HG03045 (cell line): ENCODE data around the gene SLX4IP.
"Not testable (repeated sequence)": the region's sequence is repeated elsewhere in the genome, so short reads cannot be mapped to it uniquely, and the experiment has no call there.

Experiments used
- ATAC-seq: cut with Tn5 transposase; IDR thresholded peaks from one replicate; pipeline ENCODE4 v1.9.1; 2021; ENCODE audit warnings: mild to moderate bottlenecking, moderate library complexity; ENCODE audit not compliant: unreplicated experiment

SLX4IP gene

GRCh38 chr20:10565922-10566897 lies 131.1 kb downstream of the SLX4IP start:
- ATAC-seq = no peak

- ATAC-seq = no peak
Observed at GRCh38 chr20:10568032-10568431, 132.9 kb downstream of the SLX4IP start.

GRCh38 chr20:10571313-10571815 lies 136.3 kb downstream of the SLX4IP start:
- ATAC-seq = no peak

- ATAC-seq = no peak
Observed at GRCh38 chr20:10572853-10573252, 137.7 kb downstream of the SLX4IP start.

GRCh38 chr20:10573273-10573950 lies 138.3 kb downstream of the SLX4IP start:
- no peak for ATAC-seq

- ATAC-seq = no peak
Observed at GRCh38 chr20:10573951-10574339, 138.8 kb downstream of the SLX4IP start.

GRCh38 chr20:10576411-10577090 lies 141.4 kb downstream of the SLX4IP start:
- ATAC-seq = no peak

- no peak for ATAC-seq
Observed at GRCh38 chr20:10577648-10578047, 142.5 kb downstream of the SLX4IP start.

GRCh38 chr20:10578607-10579006 lies 143.5 kb downstream of the SLX4IP start:
- no peak for ATAC-seq

- ATAC-seq = no peak
Observed at GRCh38 chr20:10579942-10580341, 144.8 kb downstream of the SLX4IP start.

GRCh38 chr20:10580700-10581099 lies 145.6 kb downstream of the SLX4IP start:
- ATAC-seq = no peak

- no peak for ATAC-seq
Observed at GRCh38 chr20:10581823-10582222, 146.7 kb downstream of the SLX4IP start.

- ATAC-seq = no peak
Observed at GRCh38 chr20:10584371-10584770, 149.3 kb downstream of the SLX4IP start.

GRCh38 chr20:10585308-10585707 lies 150.2 kb downstream of the SLX4IP start:
- ATAC-seq = no peak

- ATAC-seq = no peak
Observed at GRCh38 chr20:10586296-10586695, 151.2 kb downstream of the SLX4IP start.

GRCh38 chr20:10590446-10590845 lies 155.3 kb downstream of the SLX4IP start:
- ATAC-seq = not testable (repeated sequence)

- no peak for ATAC-seq
Observed at GRCh38 chr20:10590950-10591671, 156.0 kb downstream of the SLX4IP start.

GRCh38 chr20:10591946-10592521 lies 156.9 kb downstream of the SLX4IP start:
- no peak for ATAC-seq

GRCh38 chr20:10594296-10594868 lies 159.3 kb downstream of the SLX4IP start:
- ATAC-seq = no peak

- no peak for ATAC-seq
Observed at GRCh38 chr20:10595266-10595665, 160.2 kb downstream of the SLX4IP start.
